ENCODE data around the gene PID1.

PID1 gene

GRCh38 chr2:229164545-229165249 lies 106.4 kb downstream of the PID1 start:
- Histone ChIP-seq H3K4me1 (ENCODE audit: control insufficient read depth in 5 of 5, insufficient read depth in 5 of 5, low read length in 5 of 5) (peaks cover 0 to 7% (median 2%) of the 10 kb centered on the region in 5 donors), H3K9ac (ENCODE audit: low read length in 5 of 5) (no peak overlapping the region), H3K4me3 (ENCODE audit: low read depth in 1 of 5, low read length in 5 of 5) (no peak overlapping the region), H3K27ac (ENCODE audit: low read depth, low read length) (no peak overlapping the region), H3K36me3 (ENCODE audit: control insufficient read depth in 5 of 5, insufficient read depth in 5 of 5, low read length in 5 of 5) (peaks cover 0 to 8% (median 0%) of the 10 kb centered on the region in 5 donors), H3K9me3 (ENCODE audit: control insufficient read depth in 5 of 5, low read length in 5 of 5) (no peaks in the 10 kb centered on the region), H3K27me3 (ENCODE audit: control insufficient read depth in 5 of 5, insufficient read depth in 4 of 5, low read length in 5 of 5) (no peaks in the 10 kb centered on the region)

- Histone ChIP-seq H3K9me3 (ENCODE audit: control insufficient read depth in 5 of 5, low read length in 5 of 5) (peaks cover 0 to 4% (median 0%) of the 10 kb centered on the region in 5 donors), H3K36me3 (ENCODE audit: control insufficient read depth in 5 of 5, insufficient read depth in 5 of 5, low read length in 5 of 5) (peaks cover 0 to 8% (median 0%) of the 10 kb centered on the region in 5 donors), H3K4me3 (ENCODE audit: low read depth in 1 of 5, low read length in 5 of 5) (no peak overlapping the region), H3K4me1 (ENCODE audit: control insufficient read depth in 5 of 5, insufficient read depth in 5 of 5, low read length in 5 of 5) (no peaks in the 10 kb centered on the region), H3K27ac (ENCODE audit: low read depth, low read length) (no peak overlapping the region), H3K9ac (ENCODE audit: low read length in 5 of 5) (no peak overlapping the region), H3K27me3 (ENCODE audit: control insufficient read depth in 5 of 5, insufficient read depth in 4 of 5, low read length in 5 of 5) (no peaks in the 10 kb centered on the region)
Observed at GRCh38 chr2:229163893-229164292, 107.2 kb downstream of the PID1 start.

- no peak overlapping the region for H3K4me3 ChIP-seq (ENCODE audit: low read depth in 1 of 5, low read length in 5 of 5)
- H3K4me1 ChIP-seq (ENCODE audit: control insufficient read depth in 5 of 5, insufficient read depth in 5 of 5, low read length in 5 of 5), result no peaks in the 10 kb centered on the region
- H3K36me3 ChIP-seq (ENCODE audit: control insufficient read depth in 5 of 5, insufficient read depth in 5 of 5, low read length in 5 of 5), result peaks cover 0 to 8% (median 0%) of the 10 kb centered on the region in 5 donors
- no peak overlapping the region for H3K27ac ChIP-seq (ENCODE audit: low read depth, low read length)
- no peak overlapping the region for H3K9ac ChIP-seq (ENCODE audit: low read length in 5 of 5)
- H3K27me3 ChIP-seq (ENCODE audit: control insufficient read depth in 5 of 5, insufficient read depth in 4 of 5, low read length in 5 of 5), result no peaks in the 10 kb centered on the region
- H3K9me3 ChIP-seq (ENCODE audit: control insufficient read depth in 5 of 5, low read length in 5 of 5), result peaks cover 0 to 4% (median 0%) of the 10 kb centered on the region in 5 donors
Observed at GRCh38 chr2:229162015-229162414, 109.1 kb downstream of the PID1 start.

GRCh38 chr2:229160984-229161383 lies 110.1 kb downstream of the PID1 start:
- no peak overlapping the region for H3K4me3 ChIP-seq (ENCODE audit: low read depth in 1 of 5, low read length in 5 of 5)
- peaks cover 0 to 4% (median 0%) of the 10 kb centered on the region in 5 donors for H3K9me3 ChIP-seq (ENCODE audit: control insufficient read depth in 5 of 5, low read length in 5 of 5)
- H3K9ac ChIP-seq (ENCODE audit: low read length in 5 of 5), result no peak overlapping the region
- no peaks in the 10 kb centered on the region for H3K4me1 ChIP-seq (ENCODE audit: control insufficient read depth in 5 of 5, insufficient read depth in 5 of 5, low read length in 5 of 5)
- peaks cover 0 to 8% (median 0%) of the 10 kb centered on the region in 5 donors for H3K36me3 ChIP-seq (ENCODE audit: control insufficient read depth in 5 of 5, insufficient read depth in 5 of 5, low read length in 5 of 5)
- no peak overlapping the region for H3K27ac ChIP-seq (ENCODE audit: low read depth, low read length)
- no peaks in the 10 kb centered on the region for H3K27me3 ChIP-seq (ENCODE audit: control insufficient read depth in 5 of 5, insufficient read depth in 4 of 5, low read length in 5 of 5)

- Histone ChIP-seq H3K27ac (ENCODE audit: low read depth, low read length) (no peak overlapping the region), H3K36me3 (ENCODE audit: control insufficient read depth in 5 of 5, insufficient read depth in 5 of 5, low read length in 5 of 5) (peaks cover 0 to 8% (median 0%) of the 10 kb centered on the region in 5 donors), H3K9ac (ENCODE audit: low read length in 5 of 5) (no peak overlapping the region), H3K27me3 (ENCODE audit: control insufficient read depth in 5 of 5, insufficient read depth in 4 of 5, low read length in 5 of 5) (no peaks in the 10 kb centered on the region), H3K9me3 (ENCODE audit: control insufficient read depth in 5 of 5, low read length in 5 of 5) (peaks cover 0 to 4% (median 0%) of the 10 kb centered on the region in 5 donors), H3K4me1 (ENCODE audit: control insufficient read depth in 5 of 5, insufficient read depth in 5 of 5, low read length in 5 of 5) (no peaks in the 10 kb centered on the region), H3K4me3 (ENCODE audit: low read depth in 1 of 5, low read length in 5 of 5) (no peak overlapping the region)
Observed at GRCh38 chr2:229160180-229160579, 110.9 kb downstream of the PID1 start.

GRCh38 chr2:229159405-229159804 lies 111.7 kb downstream of the PID1 start:
- Histone ChIP-seq H3K9me3 (ENCODE audit: control insufficient read depth in 5 of 5, low read length in 5 of 5) (peaks cover 0 to 4% (median 0%) of the 10 kb centered on the region in 5 donors), H3K4me1 (ENCODE audit: control insufficient read depth in 5 of 5, insufficient read depth in 5 of 5, low read length in 5 of 5) (no peaks in the 10 kb centered on the region), H3K36me3 (ENCODE audit: control insufficient read depth in 5 of 5, insufficient read depth in 5 of 5, low read length in 5 of 5) (peaks cover 0 to 10% (median under 1%) of the 10 kb centered on the region in 5 donors), H3K9ac (ENCODE audit: low read length in 5 of 5) (no peak overlapping the region), H3K27me3 (ENCODE audit: control insufficient read depth in 5 of 5, insufficient read depth in 4 of 5, low read length in 5 of 5) (no peaks in the 10 kb centered on the region), H3K27ac (ENCODE audit: low read depth, low read length) (no peak overlapping the region), H3K4me3 (ENCODE audit: low read depth in 1 of 5, low read length in 5 of 5) (no peak overlapping the region)

GRCh38 chr2:229154381-229154780 lies 116.7 kb downstream of the PID1 start:
- Histone ChIP-seq H3K27me3 (ENCODE audit: control insufficient read depth in 5 of 5, insufficient read depth in 4 of 5, low read length in 5 of 5) (no peaks in the 10 kb centered on the region), H3K36me3 (ENCODE audit: control insufficient read depth in 5 of 5, insufficient read depth in 5 of 5, low read length in 5 of 5) (peaks cover 0 to 10% (median 3%) of the 10 kb centered on the region in 5 donors), H3K9ac (ENCODE audit: low read length in 5 of 5) (no peak overlapping the region), H3K4me3 (ENCODE audit: low read depth in 1 of 5, low read length in 5 of 5) (no peak overlapping the region), H3K4me1 (ENCODE audit: control insufficient read depth in 5 of 5, insufficient read depth in 5 of 5, low read length in 5 of 5) (no peaks in the 10 kb centered on the region), H3K27ac (ENCODE audit: low read depth, low read length) (no peak overlapping the region), H3K9me3 (ENCODE audit: control insufficient read depth in 5 of 5, low read length in 5 of 5) (peaks cover 0 to 3% (median 0%) of the 10 kb centered on the region in 5 donors)

GRCh38 chr2:229153951-229154350 lies 117.1 kb downstream of the PID1 start:
- Histone ChIP-seq H3K36me3 (ENCODE audit: control insufficient read depth in 5 of 5, insufficient read depth in 5 of 5, low read length in 5 of 5) (peaks cover 0 to 10% (median 3%) of the 10 kb centered on the region in 5 donors), H3K9ac (ENCODE audit: low read length in 5 of 5) (no peak overlapping the region), H3K27me3 (ENCODE audit: control insufficient read depth in 5 of 5, insufficient read depth in 4 of 5, low read length in 5 of 5) (no peaks in the 10 kb centered on the region), H3K4me3 (ENCODE audit: low read depth in 1 of 5, low read length in 5 of 5) (no peak overlapping the region), H3K9me3 (ENCODE audit: control insufficient read depth in 5 of 5, low read length in 5 of 5) (no peaks in the 10 kb centered on the region), H3K4me1 (ENCODE audit: control insufficient read depth in 5 of 5, insufficient read depth in 5 of 5, low read length in 5 of 5) (no peaks in the 10 kb centered on the region), H3K27ac (ENCODE audit: low read depth, low read length) (no peak overlapping the region)

GRCh38 chr2:229153267-229153666 lies 117.8 kb downstream of the PID1 start:
- no peaks in the 10 kb centered on the region for H3K27me3 ChIP-seq (ENCODE audit: control insufficient read depth in 5 of 5, insufficient read depth in 4 of 5, low read length in 5 of 5)
- H3K4me3 ChIP-seq (ENCODE audit: low read depth in 1 of 5, low read length in 5 of 5), result no peak overlapping the region
- no peaks in the 10 kb centered on the region for H3K4me1 ChIP-seq (ENCODE audit: control insufficient read depth in 5 of 5, insufficient read depth in 5 of 5, low read length in 5 of 5)
- H3K9ac ChIP-seq (ENCODE audit: low read length in 5 of 5), result no peak overlapping the region
- H3K9me3 ChIP-seq (ENCODE audit: control insufficient read depth in 5 of 5, low read length in 5 of 5), result no peaks in the 10 kb centered on the region
- no peak overlapping the region for H3K27ac ChIP-seq (ENCODE audit: low read depth, low read length)
- H3K36me3 ChIP-seq (ENCODE audit: control insufficient read depth in 5 of 5, insufficient read depth in 5 of 5, low read length in 5 of 5), result peaks cover 0 to 10% (median 3%) of the 10 kb centered on the region in 5 donors

GRCh38 chr2:229152674-229153073 lies 118.4 kb downstream of the PID1 start:
- no peak overlapping the region for H3K27ac ChIP-seq (ENCODE audit: low read depth, low read length)
- H3K9me3 ChIP-seq (ENCODE audit: control insufficient read depth in 5 of 5, low read length in 5 of 5), result no peaks in the 10 kb centered on the region
- peaks cover 0 to 10% (median 3%) of the 10 kb centered on the region in 5 donors for H3K36me3 ChIP-seq (ENCODE audit: control insufficient read depth in 5 of 5, insufficient read depth in 5 of 5, low read length in 5 of 5)
- no peaks in the 10 kb centered on the region for H3K27me3 ChIP-seq (ENCODE audit: control insufficient read depth in 5 of 5, insufficient read depth in 4 of 5, low read length in 5 of 5)
- no peak overlapping the region for H3K9ac ChIP-seq (ENCODE audit: low read length in 5 of 5)
- H3K4me1 ChIP-seq (ENCODE audit: control insufficient read depth in 5 of 5, insufficient read depth in 5 of 5, low read length in 5 of 5), result no peaks in the 10 kb centered on the region
- H3K4me3 ChIP-seq (ENCODE audit: low read depth in 1 of 5, low read length in 5 of 5), result no peak overlapping the region

Data from subcutaneous abdominal adipose tissue (tissue), 5 donors.